Tibial nerve (tissue), 4 donors: ENCODE data around the gene NOLC1. TPM values are rescaled to one million over a fixed set of nuclear protein-coding genes. Genes with fewer than 3 reads are reported as not detected.

Source experiments
- DNase-seq, 2 donors: peaks; one replicate each; pipeline ENCODE4 v3.0.0-alpha.2; 2019; ENCODE audit warnings: low spot score in 2 of 2
- H3K27ac ChIP-seq, 4 donors: fragments of 200-600 bp; sonication (generic) in 3 of 4; one replicate each; pipeline ENCODE4 v1.5.1; 2017 to 2019; ENCODE audit warnings: mild to moderate bottlenecking in 1 of 4
- H3K27me3 ChIP-seq, 2 donors: fragments of 200-600 bp; sonication (generic) in 1 of 2; one replicate each; pipeline versions ENCODE4 v1.5.1 to v1.6.0; 2017 to 2019
- H3K36me3 ChIP-seq, 3 donors: fragments of 200-600 bp; sonication (generic); one replicate each; pipeline ENCODE4 v1.5.1; 2018 to 2019
- H3K4me1 ChIP-seq, 4 donors: fragments of 200-600 bp; sonication (generic) in 3 of 4; one replicate each; pipeline ENCODE4 v1.5.1; 2017 to 2019
- H3K4me3 ChIP-seq, 4 donors: fragments of 200-600 bp; sonication (generic) in 3 of 4; one replicate each; pipeline ENCODE4 v1.5.1; 2017 to 2019; ENCODE audit warnings: mild to moderate bottlenecking in 1 of 4, moderate library complexity in 1 of 4
- H3K9me3 ChIP-seq, 4 donors: fragments of 200-600 bp; sonication (generic) in 3 of 4; one replicate each; pipeline ENCODE4 v1.5.1; 2017 to 2019
- EP300 ChIP-seq, 2 donors: sonication (generic); formaldehyde crosslinking; IDR thresholded peaks; one replicate each; pipeline ENCODE4 v1.6.1; 2017; ENCODE audit warnings: antibody characterized with exemption in 2 of 2, mild to moderate bottlenecking in 1 of 2
- POLR2A ChIP-seq, 2 donors: fragments of 450-650 bp; IDR thresholded peaks; one replicate each; pipeline ENCODE4 v1.6.1; 2017; ENCODE audit warnings: antibody characterized with exemption in 2 of 2, mild to moderate bottlenecking in 2 of 2, moderate library complexity in 2 of 2
- WGBS, 2 donors: methylation state at CpG; one replicate each; pipeline ENCODE4 v1.1.5; 2018; 5-methylcytosine and 5-hydroxymethylcytosine counted together
- total RNA-seq, 4 donors: library from RNA; depleted of rRNA; stranded (reverse); fragments of >200 nt; gene quantifications; one replicate each; pipeline ENCODE4 v1.1.0, GENCODE V29; 2016
- TF ChIP-seq, protein P1 (sequence below), 5 experiments: fragments of 200-600 bp in 3 of 5; fragments of 450-650 bp in 2 of 5; sonication (generic) in 3 of 5; IDR thresholded peaks; one replicate each; pipeline ENCODE4 v1.5.1; 2016 to 2019; ENCODE audit warnings: antibody characterized with exemption in 5 of 5, mild to moderate bottlenecking in 3 of 5, moderate library complexity in 2 of 5

The NOLC1 gene
- total RNA-seq, 4 donors from 2014 or later = 31.2 to 58.2 (median 51.4) TPM

DNA sequence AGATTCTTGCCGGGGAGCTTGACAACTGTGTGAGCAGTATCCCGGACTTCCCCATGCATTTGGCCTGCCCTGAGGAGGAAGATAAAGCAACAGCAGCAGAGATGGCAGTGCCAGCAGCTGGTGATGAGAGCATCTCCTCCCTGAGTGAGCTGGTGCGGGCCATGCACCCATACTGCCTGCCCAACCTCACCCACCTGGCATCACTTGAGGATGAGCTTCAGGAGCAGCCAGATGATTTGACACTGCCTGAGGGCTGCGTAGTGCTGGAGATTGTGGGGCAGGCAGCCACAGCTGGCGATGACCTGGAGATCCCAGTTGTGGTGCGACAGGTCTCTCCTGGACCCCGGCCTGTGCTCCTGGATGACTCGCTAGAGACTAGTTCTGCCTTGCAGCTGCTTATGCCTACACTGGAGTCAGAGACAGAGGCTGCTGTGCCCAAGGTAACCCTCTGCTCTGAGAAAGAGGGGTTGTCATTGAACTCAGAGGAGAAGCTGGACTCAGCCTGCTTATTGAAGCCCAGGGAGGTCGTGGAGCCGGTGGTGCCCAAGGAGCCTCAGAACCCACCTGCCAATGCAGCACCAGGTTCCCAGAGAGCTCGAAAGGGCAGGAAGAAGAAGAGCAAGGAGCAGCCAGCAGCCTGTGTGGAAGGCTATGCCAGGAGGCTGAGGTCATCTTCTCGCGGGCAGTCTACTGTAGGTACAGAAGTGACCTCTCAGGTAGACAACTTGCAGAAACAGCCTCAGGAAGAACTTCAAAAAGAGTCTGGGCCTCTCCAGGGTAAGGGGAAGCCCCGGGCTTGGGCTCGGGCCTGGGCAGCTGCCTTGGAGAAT is 12.7 kb upstream of the NOLC1 start:
- H3K4me3 ChIP-seq = no peak overlapping the region
- no peaks in the 10 kb centered on the region for H3K9me3 ChIP-seq
- peaks cover 0 to 29% (median 5%) of the 10 kb centered on the region in 4 donors for H3K4me1 ChIP-seq
- H3K27me3 ChIP-seq = no peaks in the 10 kb centered on the region
- WGBS, 2 donors = 94 to 98% methylated on average over 12 to 15 of the region's 15 CpGs
- DNase-seq = no peak
- TF ChIP-seq POLR2A (IDR thresholded peaks at IDR 0.05) = no peak
- TF ChIP-seq EP300 (IDR thresholded peaks at IDR 0.05) = no peak
- H3K36me3 ChIP-seq = peaks cover 0 to 69% (median 20%) of the 10 kb centered on the region in 3 donors
- no peak overlapping the region for H3K27ac ChIP-seq

DNA sequence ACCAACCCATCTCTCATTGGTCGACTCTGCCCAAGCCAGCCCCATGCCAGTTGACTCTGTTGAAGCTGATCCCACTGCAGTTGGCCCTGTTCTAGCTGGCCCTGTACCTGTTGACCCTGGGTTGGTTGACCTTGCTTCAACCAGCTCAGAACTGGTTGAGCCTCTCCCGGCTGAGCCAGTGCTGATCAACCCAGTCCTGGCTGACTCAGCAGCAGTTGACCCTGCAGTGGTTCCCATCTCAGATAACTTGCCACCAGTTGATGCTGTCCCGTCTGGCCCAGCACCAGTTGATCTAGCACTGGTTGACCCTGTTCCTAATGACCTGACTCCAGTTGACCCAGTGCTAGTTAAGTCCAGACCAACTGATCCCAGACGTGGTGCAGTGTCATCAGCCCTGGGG is 12.0 kb upstream of the NOLC1 start:
- H3K36me3 ChIP-seq = peaks cover 0 to 77% (median 20%) of the 10 kb centered on the region in 3 donors

DNA sequence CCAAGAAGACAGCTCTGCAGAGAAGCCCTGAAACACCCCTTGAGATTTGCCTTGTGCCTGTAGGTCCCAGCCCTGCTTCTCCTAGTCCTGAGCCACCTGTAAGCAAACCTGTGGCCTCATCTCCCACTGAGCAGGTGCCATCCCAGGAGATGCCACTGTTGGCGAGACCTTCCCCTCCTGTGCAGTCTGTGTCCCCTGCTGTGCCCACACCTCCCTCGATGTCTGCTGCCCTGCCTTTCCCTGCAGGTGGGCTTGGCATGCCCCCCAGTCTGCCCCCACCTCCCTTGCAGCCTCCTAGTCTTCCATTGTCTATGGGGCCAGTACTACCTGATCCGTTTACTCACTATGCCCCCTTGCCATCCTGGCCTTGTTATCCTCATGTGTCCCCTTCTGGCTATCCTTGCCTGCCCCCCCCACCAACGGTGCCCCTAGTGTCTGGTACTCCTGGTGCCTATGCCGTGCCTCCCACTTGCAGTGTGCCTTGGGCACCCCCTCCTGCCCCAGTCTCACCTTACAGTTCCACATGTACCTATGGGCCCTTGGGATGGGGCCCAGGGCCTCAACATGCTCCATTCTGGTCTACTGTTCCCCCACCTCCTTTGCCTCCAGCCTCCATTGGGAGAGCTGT is 11.2 kb upstream of the NOLC1 start:
- H3K36me3 ChIP-seq = peaks cover 0 to 83% (median 20%) of the 10 kb centered on the region in 3 donors
- H3K4me3 ChIP-seq = no peak overlapping the region
- peaks cover 0 to 13% (median 0%) of the 10 kb centered on the region in 4 donors for H3K4me1 ChIP-seq
- no peaks in the 10 kb centered on the region for H3K27me3 ChIP-seq
- no peaks in the 10 kb centered on the region for H3K9me3 ChIP-seq
- no peak for DNase-seq
- no peak overlapping the region for H3K27ac ChIP-seq
- WGBS, 2 donors = 94 to 95% methylated on average over 5 of the region's 5 CpGs
- no peak for TF ChIP-seq POLR2A (IDR thresholded peaks at IDR 0.05)
- TF ChIP-seq, protein P1, sequence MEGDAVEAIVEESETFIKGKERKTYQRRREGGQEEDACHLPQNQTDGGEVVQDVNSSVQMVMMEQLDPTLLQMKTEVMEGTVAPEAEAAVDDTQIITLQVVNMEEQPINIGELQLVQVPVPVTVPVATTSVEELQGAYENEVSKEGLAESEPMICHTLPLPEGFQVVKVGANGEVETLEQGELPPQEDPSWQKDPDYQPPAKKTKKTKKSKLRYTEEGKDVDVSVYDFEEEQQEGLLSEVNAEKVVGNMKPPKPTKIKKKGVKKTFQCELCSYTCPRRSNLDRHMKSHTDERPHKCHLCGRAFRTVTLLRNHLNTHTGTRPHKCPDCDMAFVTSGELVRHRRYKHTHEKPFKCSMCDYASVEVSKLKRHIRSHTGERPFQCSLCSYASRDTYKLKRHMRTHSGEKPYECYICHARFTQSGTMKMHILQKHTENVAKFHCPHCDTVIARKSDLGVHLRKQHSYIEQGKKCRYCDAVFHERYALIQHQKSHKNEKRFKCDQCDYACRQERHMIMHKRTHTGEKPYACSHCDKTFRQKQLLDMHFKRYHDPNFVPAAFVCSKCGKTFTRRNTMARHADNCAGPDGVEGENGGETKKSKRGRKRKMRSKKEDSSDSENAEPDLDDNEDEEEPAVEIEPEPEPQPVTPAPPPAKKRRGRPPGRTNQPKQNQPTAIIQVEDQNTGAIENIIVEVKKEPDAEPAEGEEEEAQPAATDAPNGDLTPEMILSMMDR (IDR thresholded peaks at IDR 0.05) = no peak
- TF ChIP-seq EP300 (IDR thresholded peaks at IDR 0.05) = no peak

More for the DNA sequence above, 12.0 kb upstream of the NOLC1 start:
- Histone ChIP-seq H3K4me1 (peaks cover 0 to 21% (median under 1%) of the 10 kb centered on the region in 4 donors), H3K4me3 (no peak overlapping the region), H3K27me3 (no peaks in the 10 kb centered on the region), H3K27ac (no peak overlapping the region), H3K9me3 (no peaks in the 10 kb centered on the region)
- 78 to 89% methylated on average over 3 of the region's 4 CpGs for WGBS, 2 donors
- no peak for DNase-seq
- TF ChIP-seq POLR2A (IDR thresholded peaks at IDR 0.05) (no peak), EP300 (IDR thresholded peaks at IDR 0.05) (no peak)
- TF ChIP-seq, protein P1 (IDR thresholded peaks at IDR 0.05) = no peak

DNA sequence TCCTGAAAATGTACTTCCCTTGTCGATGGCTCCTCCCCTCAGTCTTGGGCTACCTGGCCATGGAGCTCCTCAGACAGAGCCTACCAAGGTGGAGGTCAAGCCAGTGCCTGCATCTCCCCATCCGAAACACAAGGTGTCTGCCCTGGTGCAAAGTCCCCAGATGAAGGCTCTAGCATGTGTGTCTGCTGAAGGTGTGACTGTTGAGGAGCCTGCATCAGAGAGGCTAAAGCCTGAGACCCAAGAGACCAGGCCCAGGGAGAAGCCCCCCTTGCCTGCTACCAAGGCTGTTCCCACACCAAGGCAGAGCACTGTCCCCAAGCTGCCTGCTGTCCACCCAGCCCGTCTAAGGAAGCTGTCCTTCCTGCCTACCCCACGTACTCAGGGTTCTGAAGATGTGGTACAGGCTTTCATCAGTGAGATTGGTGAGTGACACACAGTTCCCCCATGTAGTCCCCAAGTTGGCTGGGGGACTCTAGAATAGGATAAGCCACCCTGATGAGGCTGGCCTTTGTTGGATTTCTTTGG is 10.5 kb upstream of the NOLC1 start:
- Histone ChIP-seq H3K27me3 (no peaks in the 10 kb centered on the region), H3K27ac (no peak overlapping the region), H3K4me1 (peaks cover 0 to 7% (median 0%) of the 10 kb centered on the region in 4 donors), H3K4me3 (no peak overlapping the region), H3K36me3 (peaks cover 0 to 89% (median 20%) of the 10 kb centered on the region in 3 donors), H3K9me3 (no peaks in the 10 kb centered on the region)
- DNase-seq = no peak
- TF ChIP-seq EP300 (IDR thresholded peaks at IDR 0.05) (no peak), POLR2A (IDR thresholded peaks at IDR 0.05) (no peak)
- TF ChIP-seq, protein P1 (IDR thresholded peaks at IDR 0.05) = no peak
- 90 to 91% methylated on average over 4 of the region's 4 CpGs for WGBS, 2 donors

DNA sequence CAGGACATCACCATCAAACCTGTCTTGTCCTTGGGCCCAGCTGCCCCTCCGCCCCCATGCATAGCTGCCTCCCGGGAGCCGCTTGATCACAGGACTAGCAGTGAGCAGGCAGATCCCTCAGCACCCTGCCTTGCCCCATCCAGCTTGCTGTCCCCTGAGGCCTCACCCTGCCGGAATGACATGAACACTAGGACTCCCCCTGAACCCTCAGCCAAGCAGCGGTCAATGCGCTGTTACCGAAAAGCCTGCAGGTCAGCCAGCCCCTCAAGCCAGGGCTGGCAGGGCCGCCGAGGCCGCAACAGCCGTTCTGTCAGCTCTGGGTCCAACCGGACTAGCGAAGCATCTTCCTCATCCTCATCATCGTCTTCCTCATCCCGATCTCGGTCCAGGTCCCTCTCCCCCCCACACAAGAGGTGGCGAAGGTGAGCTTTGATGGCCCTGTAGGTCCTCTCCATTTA is 5.2 kb upstream of the NOLC1 start:
- Histone ChIP-seq H3K36me3 (peaks cover 0 to 86% (median 7%) of the 10 kb centered on the region in 3 donors), H3K9me3 (no peaks in the 10 kb centered on the region), H3K4me3 (no peak overlapping the region), H3K27ac (no peak overlapping the region), H3K27me3 (no peaks in the 10 kb centered on the region), H3K4me1 (peaks cover 0 to 9% (median 0%) of the 10 kb centered on the region in 4 donors)
- 85 to 87% methylated on average over 15 to 16 of the region's 17 CpGs for WGBS, 2 donors
- no peak for DNase-seq
- TF ChIP-seq EP300 (IDR thresholded peaks at IDR 0.05) (no peak), POLR2A (IDR thresholded peaks at IDR 0.05) (no peak)
- TF ChIP-seq, protein P1 (IDR thresholded peaks at IDR 0.05) = no peak
